Brain microvascular endothelial cell (primary cell): Measurements from ENCODE around the gene KLHL25.

Experiments used
- DNase-seq: peaks from one replicate; pipeline ENCODE4 v3.0.0-alpha.2; 2020
- H3K27ac ChIP-seq: fragments of 250-450 bp; sonication (Bioruptor Pico); 2 replicates; pipeline ENCODE4 v1.5.1; 2020; ENCODE audit warnings: mild to moderate bottlenecking, moderate library complexity
- H3K27me3 ChIP-seq: fragments of 250-450 bp; sonication (Bioruptor Pico); replicated peaks from 2 replicates; pipeline ENCODE4 v1.5.1; 2020; ENCODE audit warnings: mild to moderate bottlenecking
- H3K36me3 ChIP-seq: fragments of 250-450 bp; sonication (Bioruptor Pico); replicated peaks from 2 replicates; pipeline ENCODE4 v1.5.1; 2020; ENCODE audit warnings: mild to moderate bottlenecking
- H3K4me3 ChIP-seq: 2 replicates; pipeline ENCODE4 v1.5.1; 2011; ENCODE audit warnings: low read depth, mild to moderate bottlenecking, control low read depth, low read length, moderate library complexity
- in situ Hi-C: cut with HindIII; loops from 2 replicates; pipeline ENCODE4 v1.10.0; 2017; ENCODE audit warnings: low sequenced_read_pairs, low pct_ligation_motif_present
- TF ChIP-seq, protein P1 (sequence below): IDR thresholded peaks from 2 replicates; pipeline ENCODE4 v1.5.1; 2011; ENCODE audit warnings: low read depth, mild to moderate bottlenecking, moderate library complexity, low read length, control low read depth, inconsistent platforms; ENCODE audit errors: missing control alignments

KLHL25 gene

DNA sequence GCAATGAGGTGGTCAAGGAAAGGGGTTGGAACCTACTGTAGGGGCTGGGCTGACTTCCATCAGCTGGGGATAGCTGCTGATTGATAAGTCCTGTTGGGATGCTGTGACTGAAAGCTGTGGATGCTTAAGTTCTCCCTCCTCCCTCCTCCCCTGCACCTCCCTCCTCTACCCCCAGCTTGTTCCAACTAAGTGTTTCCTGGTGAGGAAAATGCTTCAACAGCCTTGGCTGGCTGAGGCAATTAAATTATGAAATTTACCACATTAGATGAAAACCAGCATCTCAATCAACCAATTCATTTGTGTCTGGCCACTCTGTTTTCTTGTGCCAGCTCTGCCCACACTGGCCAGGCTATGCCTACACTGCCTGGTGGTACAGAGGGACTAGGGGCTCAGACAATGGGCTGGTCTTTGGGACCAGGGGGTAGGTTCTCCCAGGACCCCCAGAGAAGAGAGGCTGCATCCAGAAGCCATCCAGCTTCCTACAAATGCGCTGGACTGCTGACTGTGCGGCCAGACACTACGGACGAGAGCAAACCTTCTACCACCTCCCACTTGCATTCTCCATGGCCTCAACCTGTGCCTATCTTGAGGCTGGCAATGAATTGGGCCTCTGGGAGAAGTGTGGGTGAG, 2.5 kb downstream of the KLHL25 start:
- TF ChIP-seq, protein P1, sequence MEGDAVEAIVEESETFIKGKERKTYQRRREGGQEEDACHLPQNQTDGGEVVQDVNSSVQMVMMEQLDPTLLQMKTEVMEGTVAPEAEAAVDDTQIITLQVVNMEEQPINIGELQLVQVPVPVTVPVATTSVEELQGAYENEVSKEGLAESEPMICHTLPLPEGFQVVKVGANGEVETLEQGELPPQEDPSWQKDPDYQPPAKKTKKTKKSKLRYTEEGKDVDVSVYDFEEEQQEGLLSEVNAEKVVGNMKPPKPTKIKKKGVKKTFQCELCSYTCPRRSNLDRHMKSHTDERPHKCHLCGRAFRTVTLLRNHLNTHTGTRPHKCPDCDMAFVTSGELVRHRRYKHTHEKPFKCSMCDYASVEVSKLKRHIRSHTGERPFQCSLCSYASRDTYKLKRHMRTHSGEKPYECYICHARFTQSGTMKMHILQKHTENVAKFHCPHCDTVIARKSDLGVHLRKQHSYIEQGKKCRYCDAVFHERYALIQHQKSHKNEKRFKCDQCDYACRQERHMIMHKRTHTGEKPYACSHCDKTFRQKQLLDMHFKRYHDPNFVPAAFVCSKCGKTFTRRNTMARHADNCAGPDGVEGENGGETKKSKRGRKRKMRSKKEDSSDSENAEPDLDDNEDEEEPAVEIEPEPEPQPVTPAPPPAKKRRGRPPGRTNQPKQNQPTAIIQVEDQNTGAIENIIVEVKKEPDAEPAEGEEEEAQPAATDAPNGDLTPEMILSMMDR = no peak
- in situ Hi-C loops = no loop called here
- no peak overlapping the region for H3K4me3 ChIP-seq
- no peaks in the 10 kb centered on the region for H3K27me3 ChIP-seq
- DNase-seq = no peak
- H3K27ac ChIP-seq = no peak overlapping the region
- no peaks in the 10 kb centered on the region for H3K36me3 ChIP-seq

DNA sequence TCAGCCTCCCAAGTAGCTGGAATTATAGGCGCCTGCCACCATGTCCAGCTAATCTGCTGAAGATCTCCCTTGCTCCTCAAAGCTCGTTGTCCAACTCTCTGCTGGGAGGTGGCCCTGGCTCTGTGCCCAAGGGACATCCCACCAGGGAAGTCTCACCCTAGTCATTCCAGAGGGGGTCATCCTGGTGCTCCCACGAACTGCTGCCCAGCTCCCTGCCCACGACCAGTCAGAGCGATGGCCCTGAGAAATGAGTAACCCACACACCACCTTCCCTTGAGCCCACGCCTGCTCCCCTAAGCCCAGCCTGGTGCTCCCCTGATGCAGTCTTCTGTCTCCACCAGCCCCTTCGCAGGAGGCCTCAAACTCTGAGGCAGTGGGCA, 5.2 kb downstream of the KLHL25 start:
- TF ChIP-seq, protein P1 = no peak
- Histone ChIP-seq H3K4me3 (no peak overlapping the region), H3K27ac (no peak overlapping the region), H3K27me3 (no peaks in the 10 kb centered on the region), H3K36me3 (no peaks in the 10 kb centered on the region)
- in situ Hi-C loops = no loop called here
- no peak for DNase-seq

DNA sequence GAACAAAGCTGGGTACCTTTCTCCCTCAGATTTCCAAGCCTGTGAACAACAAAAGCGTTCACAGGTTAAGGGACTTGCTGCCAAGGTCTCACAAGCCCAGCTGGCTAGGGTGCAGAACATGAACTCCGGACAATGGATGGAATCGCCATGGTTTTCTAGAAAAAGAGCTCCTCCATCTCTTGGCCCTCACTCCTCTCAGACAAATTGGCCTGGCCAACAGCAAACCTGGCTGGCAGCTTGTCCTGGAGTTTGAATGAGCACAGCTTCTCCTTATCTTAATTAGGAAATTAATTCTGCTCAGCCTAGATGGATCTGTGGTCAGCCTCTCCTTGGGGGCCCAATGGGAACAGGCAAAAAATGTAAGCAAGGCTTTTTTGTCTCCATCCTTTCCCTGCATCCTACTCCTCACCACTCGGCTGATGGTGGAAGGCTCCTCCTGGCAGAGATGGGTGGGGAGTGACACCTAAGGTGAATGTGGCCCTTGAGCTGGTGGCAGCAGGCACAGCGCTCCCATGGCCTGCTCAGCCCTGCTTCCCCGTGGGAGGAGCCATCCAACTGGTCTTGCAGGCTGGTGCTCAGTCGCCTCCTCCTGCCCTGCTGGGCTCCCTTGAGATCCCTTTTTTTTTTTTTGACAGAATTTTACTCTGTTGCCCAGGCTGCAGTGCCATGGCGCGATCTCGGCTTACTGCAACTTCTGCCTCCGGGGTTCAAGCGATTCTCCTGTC, 5.8 kb downstream of the KLHL25 start:
- Histone ChIP-seq H3K27me3 (no peaks in the 10 kb centered on the region), H3K36me3 (no peaks in the 10 kb centered on the region), H3K27ac (no peak overlapping the region), H3K4me3 (no peak overlapping the region)
- in situ Hi-C loops = no loop called here
- DNase-seq = no peak
- TF ChIP-seq, protein P1 = no peak

DNA sequence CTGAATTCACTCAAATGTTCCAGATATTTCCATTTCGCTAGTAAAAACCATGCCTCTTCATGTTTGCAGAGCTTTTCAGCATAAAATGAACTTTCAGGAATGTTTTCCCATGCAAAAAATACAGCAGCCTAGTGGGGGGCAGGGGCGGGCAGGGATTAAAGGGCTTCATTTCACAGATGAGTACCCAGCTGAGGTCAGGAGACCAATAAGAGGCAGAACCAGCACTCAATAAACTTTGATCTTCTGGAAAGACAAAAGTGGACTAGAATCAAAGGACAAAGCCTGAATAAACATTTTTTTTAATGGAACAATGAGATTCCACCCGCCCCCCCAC, 8.0 kb downstream of the KLHL25 start:
- no peak overlapping the region for H3K27ac ChIP-seq
- in situ Hi-C loops = no loop called here
- TF ChIP-seq, protein P1 = no peak

DNA sequence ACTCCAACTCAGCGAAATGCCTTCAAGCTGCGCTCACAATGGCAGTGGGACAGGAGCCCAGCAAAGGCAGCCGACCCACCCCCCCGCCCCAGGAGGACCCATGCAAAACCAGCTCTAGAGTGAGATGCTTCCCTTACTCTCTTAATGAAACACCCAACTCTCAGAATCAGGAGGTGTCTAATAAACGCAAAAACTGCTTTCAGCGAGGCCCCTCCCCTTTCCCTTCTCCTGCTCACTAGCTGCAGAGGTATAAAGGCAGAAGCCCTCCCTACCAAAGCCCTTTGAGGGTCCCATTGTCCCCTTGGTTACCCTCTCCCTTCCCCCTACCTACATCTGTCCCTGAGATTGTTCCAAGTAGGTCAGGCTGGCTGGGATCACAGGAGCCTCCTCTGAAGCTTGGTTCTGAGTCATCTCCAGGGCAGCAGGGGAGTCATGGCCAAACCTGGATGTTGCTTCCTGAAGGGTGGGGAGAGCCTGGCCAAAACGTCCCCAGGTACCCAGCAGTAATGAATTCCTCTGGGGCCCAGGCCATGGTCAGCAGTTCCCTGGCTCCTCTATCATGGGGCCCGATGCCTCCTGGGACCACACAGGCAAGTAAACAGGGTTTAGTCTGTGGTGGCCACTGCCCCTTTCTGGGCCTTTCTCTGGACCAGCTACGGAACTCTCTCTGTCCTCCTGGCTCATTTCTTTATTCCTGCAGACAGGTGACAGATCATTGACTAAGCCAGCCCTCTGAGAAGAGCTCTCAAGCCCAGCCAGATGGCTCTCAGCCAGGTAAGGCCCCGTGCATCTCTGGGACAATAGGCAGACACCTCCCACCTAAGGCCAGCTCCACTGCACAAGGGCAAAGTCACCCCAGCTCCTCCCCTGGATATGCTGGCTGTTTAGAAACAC, 8.6 kb downstream of the KLHL25 start:
- in situ Hi-C loops = no loop called here
- Histone ChIP-seq H3K4me3 (no peak overlapping the region), H3K27ac (no peak overlapping the region), H3K36me3 (no peaks in the 10 kb centered on the region), H3K27me3 (no peaks in the 10 kb centered on the region)
- DNase-seq = peak; percentile 33
- TF ChIP-seq, protein P1 = no peak

More for the DNA sequence above, 8.0 kb downstream of the KLHL25 start:
- Histone ChIP-seq H3K4me3 (no peak overlapping the region), H3K27me3 (no peaks in the 10 kb centered on the region), H3K36me3 (no peaks in the 10 kb centered on the region)
- DNase-seq = no peak
